ENCODE measurements around the gene SLC9A2.

SLC9A2 gene

DNA sequence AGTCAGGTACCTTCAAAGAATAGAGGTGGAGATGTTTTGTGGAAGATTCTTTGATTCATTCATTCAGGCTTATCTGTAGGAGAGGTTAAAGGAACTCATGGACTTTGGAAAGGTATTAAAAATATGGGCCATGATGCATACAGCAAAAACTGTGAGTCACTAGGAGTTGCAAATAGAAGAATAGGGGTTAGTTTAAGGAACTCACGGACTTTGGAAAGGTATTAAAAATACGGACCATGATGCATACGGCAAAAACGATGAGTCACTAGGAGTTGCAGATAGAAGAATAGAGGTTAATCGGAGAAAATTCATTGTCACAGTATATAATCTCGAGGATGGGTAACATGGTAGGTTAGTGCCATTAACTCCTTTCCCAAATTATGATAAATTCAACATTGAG, 41.2 kb downstream of the SLC9A2 start:
- Histone ChIP-seq H3K27ac (replicated peaks) (no peak overlapping the region), H3K4me3 (replicated peaks; ENCODE audit: insufficient read depth, low read length) (no peak overlapping the region), H3K27me3 (ENCODE audit: insufficient read depth, poor library complexity, severe bottlenecking) (no peaks in the 10 kb centered on the region)
- no peak for DNase-seq (ENCODE audit: low read depth in 1 of 2, low spot score in 1 of 2)
- TF ChIP-seq SPI1 (IDR thresholded peaks at IDR 0.05; ENCODE audit: borderline replicate concordance, low read depth) (no peak), POLR2AphosphoS5 (IDR thresholded peaks at IDR 0.05; ENCODE audit: low read depth) (no peak), GABPA (IDR thresholded peaks at IDR 0.05; ENCODE audit: low read depth) (no peak)
- TF ChIP-seq, protein P1, sequence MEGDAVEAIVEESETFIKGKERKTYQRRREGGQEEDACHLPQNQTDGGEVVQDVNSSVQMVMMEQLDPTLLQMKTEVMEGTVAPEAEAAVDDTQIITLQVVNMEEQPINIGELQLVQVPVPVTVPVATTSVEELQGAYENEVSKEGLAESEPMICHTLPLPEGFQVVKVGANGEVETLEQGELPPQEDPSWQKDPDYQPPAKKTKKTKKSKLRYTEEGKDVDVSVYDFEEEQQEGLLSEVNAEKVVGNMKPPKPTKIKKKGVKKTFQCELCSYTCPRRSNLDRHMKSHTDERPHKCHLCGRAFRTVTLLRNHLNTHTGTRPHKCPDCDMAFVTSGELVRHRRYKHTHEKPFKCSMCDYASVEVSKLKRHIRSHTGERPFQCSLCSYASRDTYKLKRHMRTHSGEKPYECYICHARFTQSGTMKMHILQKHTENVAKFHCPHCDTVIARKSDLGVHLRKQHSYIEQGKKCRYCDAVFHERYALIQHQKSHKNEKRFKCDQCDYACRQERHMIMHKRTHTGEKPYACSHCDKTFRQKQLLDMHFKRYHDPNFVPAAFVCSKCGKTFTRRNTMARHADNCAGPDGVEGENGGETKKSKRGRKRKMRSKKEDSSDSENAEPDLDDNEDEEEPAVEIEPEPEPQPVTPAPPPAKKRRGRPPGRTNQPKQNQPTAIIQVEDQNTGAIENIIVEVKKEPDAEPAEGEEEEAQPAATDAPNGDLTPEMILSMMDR (IDR thresholded peaks at IDR 0.05; ENCODE audit: insufficient read depth, low read length): no peak
- TF ChIP-seq, protein P2, sequence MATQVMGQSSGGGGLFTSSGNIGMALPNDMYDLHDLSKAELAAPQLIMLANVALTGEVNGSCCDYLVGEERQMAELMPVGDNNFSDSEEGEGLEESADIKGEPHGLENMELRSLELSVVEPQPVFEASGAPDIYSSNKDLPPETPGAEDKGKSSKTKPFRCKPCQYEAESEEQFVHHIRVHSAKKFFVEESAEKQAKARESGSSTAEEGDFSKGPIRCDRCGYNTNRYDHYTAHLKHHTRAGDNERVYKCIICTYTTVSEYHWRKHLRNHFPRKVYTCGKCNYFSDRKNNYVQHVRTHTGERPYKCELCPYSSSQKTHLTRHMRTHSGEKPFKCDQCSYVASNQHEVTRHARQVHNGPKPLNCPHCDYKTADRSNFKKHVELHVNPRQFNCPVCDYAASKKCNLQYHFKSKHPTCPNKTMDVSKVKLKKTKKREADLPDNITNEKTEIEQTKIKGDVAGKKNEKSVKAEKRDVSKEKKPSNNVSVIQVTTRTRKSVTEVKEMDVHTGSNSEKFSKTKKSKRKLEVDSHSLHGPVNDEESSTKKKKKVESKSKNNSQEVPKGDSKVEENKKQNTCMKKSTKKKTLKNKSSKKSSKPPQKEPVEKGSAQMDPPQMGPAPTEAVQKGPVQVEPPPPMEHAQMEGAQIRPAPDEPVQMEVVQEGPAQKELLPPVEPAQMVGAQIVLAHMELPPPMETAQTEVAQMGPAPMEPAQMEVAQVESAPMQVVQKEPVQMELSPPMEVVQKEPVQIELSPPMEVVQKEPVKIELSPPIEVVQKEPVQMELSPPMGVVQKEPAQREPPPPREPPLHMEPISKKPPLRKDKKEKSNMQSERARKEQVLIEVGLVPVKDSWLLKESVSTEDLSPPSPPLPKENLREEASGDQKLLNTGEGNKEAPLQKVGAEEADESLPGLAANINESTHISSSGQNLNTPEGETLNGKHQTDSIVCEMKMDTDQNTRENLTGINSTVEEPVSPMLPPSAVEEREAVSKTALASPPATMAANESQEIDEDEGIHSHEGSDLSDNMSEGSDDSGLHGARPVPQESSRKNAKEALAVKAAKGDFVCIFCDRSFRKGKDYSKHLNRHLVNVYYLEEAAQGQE (IDR thresholded peaks at IDR 0.05; ENCODE audit: insufficient replicate concordance, low read depth): no peak

DNA sequence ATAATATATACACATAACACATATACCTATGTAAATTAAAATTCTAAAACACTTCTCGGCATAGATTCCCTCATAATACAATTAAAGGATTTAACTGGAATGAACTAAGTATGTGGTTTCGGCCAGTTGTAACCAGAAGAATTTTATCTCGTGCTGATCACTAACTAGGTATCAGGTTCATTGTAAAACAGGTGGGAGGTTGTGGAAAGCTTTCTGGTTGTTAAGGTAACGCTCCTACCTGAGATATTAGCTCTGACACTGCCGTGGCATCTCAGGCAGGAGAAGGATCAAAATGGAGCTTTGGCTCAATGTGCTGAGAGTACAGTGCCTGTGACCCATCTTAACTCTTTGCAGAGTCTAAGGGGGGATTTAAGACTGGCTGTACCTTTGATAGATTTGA, 42.5 kb downstream of the SLC9A2 start:
- DNase-seq (ENCODE audit: low read depth in 1 of 2, low spot score in 1 of 2): no peak
- no peaks in the 10 kb centered on the region for H3K27me3 ChIP-seq (ENCODE audit: insufficient read depth, poor library complexity, severe bottlenecking)
- no peak overlapping the region for H3K4me3 ChIP-seq (replicated peaks; ENCODE audit: insufficient read depth, low read length)
- TF ChIP-seq GABPA (IDR thresholded peaks at IDR 0.05; ENCODE audit: low read depth) (no peak), POLR2AphosphoS5 (IDR thresholded peaks at IDR 0.05; ENCODE audit: low read depth) (no peak), SPI1 (IDR thresholded peaks at IDR 0.05; ENCODE audit: borderline replicate concordance, low read depth) (no peak)
- TF ChIP-seq, protein P2 (IDR thresholded peaks at IDR 0.05; ENCODE audit: insufficient replicate concordance, low read depth): no peak
- TF ChIP-seq, protein P1 (IDR thresholded peaks at IDR 0.05; ENCODE audit: insufficient read depth, low read length): no peak
- no peak overlapping the region for H3K27ac ChIP-seq (replicated peaks)

DNA sequence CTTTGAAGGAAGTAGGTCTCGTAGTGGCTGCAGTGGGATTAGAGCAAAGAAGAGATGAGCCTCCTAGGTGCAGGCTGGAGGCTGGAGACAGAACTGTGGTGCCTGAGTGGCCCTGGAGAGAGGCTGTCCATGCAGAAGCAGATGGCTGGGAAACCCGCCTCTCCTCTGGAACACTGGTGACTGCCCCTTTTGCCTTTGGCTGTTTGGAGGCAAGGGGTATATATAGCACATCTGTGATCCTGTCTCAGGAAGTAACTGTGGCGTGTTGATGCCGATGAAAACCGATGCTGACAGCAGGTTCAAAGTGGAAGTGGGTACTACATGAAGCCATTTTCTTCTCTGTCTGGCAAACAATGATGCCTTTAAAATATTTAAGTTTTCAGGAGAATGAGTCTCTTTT, 43.5 kb downstream of the SLC9A2 start:
- H3K4me3 ChIP-seq (replicated peaks; ENCODE audit: insufficient read depth, low read length): no peak overlapping the region
- H3K27me3 ChIP-seq (ENCODE audit: insufficient read depth, poor library complexity, severe bottlenecking): no peaks in the 10 kb centered on the region
- TF ChIP-seq POLR2AphosphoS5 (IDR thresholded peaks at IDR 0.05; ENCODE audit: low read depth) (no peak), GABPA (IDR thresholded peaks at IDR 0.05; ENCODE audit: low read depth) (no peak), SPI1 (IDR thresholded peaks at IDR 0.05; ENCODE audit: borderline replicate concordance, low read depth) (no peak)
- TF ChIP-seq, protein P2 (IDR thresholded peaks at IDR 0.05; ENCODE audit: insufficient replicate concordance, low read depth): no peak
- TF ChIP-seq, protein P1 (IDR thresholded peaks at IDR 0.05; ENCODE audit: insufficient read depth, low read length): no peak
- no peak for DNase-seq (ENCODE audit: low read depth in 1 of 2, low spot score in 1 of 2)
- no peak overlapping the region for H3K27ac ChIP-seq (replicated peaks)
